Astrocyte of the spinal cord (primary cell): ENCODE results near the gene ERFL.
A peak's percentile ranks its signal among the peaks of the same experiment; 100 is the strongest.

Experiments used
- DNase-seq: peaks from one replicate; pipeline ENCODE4 v3.0.0; 2011; ENCODE audit warnings: low read depth, low spot score
- H3K4me3 ChIP-seq: 2 replicates; pipeline ENCODE4 v1.5.1; 2011; ENCODE audit warnings: low read depth, mild to moderate bottlenecking, low read length, moderate library complexity
- in situ Hi-C: cut with HindIII; loops from 2 replicates; pipeline ENCODE4 v1.10.0; 2017; ENCODE audit warnings: low sequenced_read_pairs
- TF ChIP-seq, protein P1 (sequence below): IDR thresholded peaks from 2 replicates; pipeline ENCODE4 v1.5.1; 2012; ENCODE audit warnings: low read depth, mild to moderate bottlenecking, low read length, inconsistent platforms

The ERFL gene

DNA sequence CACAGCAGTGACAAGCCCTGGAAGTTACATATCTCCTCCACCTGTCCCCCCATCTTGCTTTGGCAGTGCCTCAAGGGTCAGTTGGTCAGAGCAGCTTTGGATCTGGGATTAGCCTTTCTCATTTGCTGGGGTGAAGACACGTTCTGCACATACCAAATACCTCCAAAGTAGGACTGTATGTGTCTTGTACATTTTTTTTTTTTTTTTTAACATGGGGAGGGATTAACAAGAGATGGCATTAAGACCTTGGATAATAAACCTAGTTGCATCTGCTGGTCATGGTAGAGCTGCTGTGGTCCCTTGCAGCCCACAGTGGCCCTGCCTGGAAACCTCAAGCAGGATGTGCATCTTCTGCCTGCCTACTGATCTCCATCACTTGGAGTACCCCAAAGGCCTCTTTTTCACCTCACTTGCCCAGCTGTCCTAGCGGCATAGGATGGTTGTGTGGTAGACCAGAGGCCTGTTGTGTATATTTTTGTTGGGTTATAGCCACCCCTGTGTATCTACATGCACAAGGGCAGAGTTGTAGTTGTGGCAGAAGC is 65.7 kb downstream of the ERFL start:
- TF ChIP-seq, protein P1, sequence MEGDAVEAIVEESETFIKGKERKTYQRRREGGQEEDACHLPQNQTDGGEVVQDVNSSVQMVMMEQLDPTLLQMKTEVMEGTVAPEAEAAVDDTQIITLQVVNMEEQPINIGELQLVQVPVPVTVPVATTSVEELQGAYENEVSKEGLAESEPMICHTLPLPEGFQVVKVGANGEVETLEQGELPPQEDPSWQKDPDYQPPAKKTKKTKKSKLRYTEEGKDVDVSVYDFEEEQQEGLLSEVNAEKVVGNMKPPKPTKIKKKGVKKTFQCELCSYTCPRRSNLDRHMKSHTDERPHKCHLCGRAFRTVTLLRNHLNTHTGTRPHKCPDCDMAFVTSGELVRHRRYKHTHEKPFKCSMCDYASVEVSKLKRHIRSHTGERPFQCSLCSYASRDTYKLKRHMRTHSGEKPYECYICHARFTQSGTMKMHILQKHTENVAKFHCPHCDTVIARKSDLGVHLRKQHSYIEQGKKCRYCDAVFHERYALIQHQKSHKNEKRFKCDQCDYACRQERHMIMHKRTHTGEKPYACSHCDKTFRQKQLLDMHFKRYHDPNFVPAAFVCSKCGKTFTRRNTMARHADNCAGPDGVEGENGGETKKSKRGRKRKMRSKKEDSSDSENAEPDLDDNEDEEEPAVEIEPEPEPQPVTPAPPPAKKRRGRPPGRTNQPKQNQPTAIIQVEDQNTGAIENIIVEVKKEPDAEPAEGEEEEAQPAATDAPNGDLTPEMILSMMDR: no peak
- no peak overlapping the region for H3K4me3 ChIP-seq
- no peak for DNase-seq

DNA sequence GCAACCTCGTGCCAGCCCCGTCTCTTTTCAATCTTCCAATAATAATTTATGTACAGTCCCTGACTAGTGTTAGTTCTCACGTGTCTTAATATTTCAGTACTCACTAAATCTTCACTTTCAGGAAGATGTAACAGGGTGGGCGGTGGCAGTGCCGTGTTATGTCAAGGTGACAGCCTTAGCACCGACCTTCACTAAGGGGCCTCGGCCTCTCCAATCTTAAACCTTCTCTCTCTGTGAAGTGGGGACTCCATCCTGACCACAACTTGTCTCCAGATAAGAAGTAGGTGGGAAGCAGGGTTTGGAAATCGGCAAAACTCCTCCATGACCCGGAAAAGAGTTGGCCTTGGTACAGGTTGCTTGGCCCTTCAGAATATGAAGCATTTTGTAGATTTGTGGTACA is 66.4 kb downstream of the ERFL start:
- peak overlapping the region; percentile 79 for H3K4me3 ChIP-seq
- in situ Hi-C loops: no loop called here
- TF ChIP-seq, protein P1: no peak
- DNase-seq: no peak

More for the DNA sequence above, 65.7 kb downstream of the ERFL start:
- in situ Hi-C loops: no loop called here

DNA sequence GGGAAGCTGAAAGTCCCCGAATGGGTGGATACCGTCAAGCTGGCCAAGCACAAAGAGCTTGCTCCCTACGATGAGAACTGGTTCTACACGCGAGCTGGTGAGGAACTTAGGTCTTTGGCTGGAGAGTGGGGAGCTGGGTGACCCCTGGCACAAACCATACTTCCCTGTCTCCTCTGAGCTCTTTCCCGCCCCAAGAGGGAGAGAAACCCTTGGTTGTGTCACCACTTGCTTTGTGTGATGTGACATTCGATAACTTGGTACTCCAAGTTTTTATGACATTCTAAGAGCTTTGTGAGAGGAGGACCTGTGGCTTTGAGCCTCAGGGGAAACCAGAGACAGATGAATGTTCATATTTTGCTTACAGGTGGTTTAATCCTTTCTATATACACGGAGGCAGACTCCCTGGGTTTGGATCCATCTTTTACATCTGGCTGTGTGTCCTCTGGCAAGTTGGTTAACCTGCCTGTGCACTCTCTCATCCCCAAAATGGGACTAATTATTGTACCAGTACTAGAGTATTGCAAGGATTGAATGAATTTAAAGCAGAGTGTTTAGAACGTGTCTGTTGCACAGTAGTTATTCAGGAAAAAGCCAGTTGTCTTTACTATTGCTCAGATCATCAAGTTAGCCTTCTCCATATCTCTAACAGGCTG is 67.0 kb downstream of the ERFL start:
- no peak for DNase-seq
- in situ Hi-C loops: no loop called here
- TF ChIP-seq, protein P1: no peak
- H3K4me3 ChIP-seq: peak overlapping the region; percentile 79

DNA sequence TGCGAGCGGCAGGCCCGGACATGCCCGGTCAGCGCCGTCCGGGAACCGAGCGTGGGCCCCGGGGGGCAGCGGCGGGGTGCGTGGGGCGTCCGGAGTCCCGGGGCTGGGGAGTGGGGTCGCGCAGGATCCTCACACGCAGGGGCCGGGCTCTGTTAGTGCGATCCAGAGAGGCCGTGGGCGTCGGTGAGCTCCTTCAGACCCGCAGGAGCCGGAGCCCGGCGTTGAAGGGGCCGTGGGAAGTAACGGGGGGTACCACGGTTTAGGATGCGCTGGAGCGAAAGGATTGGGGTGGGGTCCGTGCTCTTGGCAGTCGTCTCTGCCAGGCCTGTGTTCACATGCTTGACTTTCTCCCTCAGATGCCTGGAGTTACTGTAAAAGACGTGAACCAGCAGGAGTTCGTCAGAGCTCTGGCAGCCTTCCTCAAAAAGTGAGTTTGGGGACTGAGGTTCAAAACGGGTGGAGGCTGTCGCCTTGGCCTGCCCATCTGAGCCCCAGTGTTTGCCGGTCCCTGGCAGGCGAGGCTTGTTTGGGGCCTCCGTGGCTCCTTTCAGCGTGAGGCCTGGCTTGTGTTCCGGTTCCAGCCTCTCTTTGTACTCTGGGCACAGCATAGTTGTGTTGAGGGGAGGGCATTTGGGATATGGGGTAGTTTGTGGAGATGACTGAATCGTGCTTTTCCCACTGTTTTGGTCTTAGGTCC is 67.7 kb downstream of the ERFL start:
- DNase-seq: no peak
- peak overlapping the region; percentile 79 for H3K4me3 ChIP-seq
- TF ChIP-seq, protein P1: no peak
- in situ Hi-C loops: no loop called here

DNA sequence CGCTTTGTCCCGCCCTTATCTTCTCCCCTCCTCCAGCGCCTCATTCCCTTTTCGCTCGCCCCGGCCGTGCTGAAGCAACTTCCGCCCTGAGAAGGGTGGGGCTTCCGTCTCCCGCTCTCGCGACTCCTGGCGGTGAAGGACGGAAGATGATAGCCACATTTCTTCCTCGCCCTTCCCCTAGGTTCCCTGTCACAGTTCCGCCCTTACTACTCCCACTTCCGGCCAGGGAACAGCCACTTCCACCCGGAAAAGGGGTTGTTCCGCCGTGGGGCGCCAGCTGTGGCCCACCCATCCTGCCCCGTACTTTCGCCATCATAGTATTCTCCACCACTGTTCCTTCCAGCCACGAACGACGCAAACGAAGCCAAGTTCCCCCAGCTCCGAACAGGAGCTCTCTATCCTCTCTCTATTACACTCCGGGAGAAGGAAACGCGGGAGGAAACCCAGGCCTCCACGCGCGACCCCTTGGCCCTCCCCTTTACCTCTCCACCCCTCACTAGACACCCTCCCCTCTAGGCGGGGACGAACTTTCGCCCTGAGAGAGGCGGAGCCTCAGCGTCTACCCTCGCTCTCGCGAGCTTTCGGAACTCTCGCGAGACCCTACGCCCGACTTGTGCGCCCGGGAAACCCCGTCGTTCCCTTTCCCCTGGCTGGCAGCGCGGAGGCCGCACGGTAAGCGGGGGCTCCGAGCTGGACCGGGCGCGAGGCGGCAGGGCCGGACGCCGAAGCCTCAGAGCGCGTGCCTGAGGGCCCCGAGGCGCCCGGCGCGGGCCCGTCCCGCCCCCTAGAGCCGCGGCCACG is 68.4 kb downstream of the ERFL start, which contains the start of gene RPS19:
Gene RPS19, plus strand, starts transcription at position 638 of the 801 bp plus-strand sequence. CDS start 520 bp downstream, outside the sequence.
- TF ChIP-seq, protein P1: peak; percentile 54
- peak; percentile 99 for DNase-seq

DNA sequence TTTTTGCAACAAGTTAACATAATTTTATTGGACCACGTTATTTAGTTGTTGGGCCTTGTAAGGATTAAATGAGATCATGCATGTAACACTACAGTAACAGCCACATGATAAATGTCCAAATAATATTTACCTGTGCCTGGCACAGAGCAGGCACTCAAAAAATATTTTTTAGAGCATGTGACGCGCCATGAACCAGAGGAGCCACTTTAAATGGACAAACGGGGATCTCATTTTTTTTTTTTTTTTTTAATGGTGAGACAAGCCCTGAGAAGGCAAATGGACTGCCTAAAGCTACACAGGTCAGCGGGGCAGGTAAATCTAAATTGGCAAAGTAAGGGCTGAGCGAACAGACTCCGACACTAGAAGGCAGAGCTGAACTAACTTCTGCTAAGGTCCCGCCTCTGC is 69.0 kb downstream of the ERFL start:
- in situ Hi-C loops: no loop called here
- H3K4me3 ChIP-seq: peak overlapping the region; percentile 79
- DNase-seq: no peak
- TF ChIP-seq, protein P1: no peak

More for the DNA sequence above, 68.4 kb downstream of the ERFL start, which contains the start of gene RPS19:
- in situ Hi-C loops: no loop called here
- peak within 1 kb of the TSS; percentile 79 for H3K4me3 ChIP-seq
